ENCODE data around the gene NHLRC2.

The NHLRC2 gene

DNA sequence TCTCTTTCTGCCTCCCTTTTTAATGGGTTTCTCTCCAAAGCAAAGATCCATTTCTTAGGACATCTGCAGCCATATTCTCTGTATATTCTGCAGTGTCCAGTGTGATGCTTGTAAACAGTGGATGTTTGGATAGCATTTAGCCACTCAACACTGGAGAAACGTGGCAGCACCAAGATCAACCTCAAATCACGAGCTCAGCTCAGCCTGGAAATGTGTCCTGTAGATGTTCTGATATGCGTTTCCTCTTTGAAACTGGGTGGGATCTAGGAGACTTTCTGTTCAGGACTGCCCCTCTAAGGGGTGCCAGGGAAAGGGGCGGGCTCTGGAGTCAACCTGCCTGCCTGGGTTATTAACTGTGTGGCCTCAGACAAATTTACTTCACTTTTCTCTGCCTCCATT lies 91.2 kb downstream of the NHLRC2 start:
- TF ChIP-seq, protein P1, sequence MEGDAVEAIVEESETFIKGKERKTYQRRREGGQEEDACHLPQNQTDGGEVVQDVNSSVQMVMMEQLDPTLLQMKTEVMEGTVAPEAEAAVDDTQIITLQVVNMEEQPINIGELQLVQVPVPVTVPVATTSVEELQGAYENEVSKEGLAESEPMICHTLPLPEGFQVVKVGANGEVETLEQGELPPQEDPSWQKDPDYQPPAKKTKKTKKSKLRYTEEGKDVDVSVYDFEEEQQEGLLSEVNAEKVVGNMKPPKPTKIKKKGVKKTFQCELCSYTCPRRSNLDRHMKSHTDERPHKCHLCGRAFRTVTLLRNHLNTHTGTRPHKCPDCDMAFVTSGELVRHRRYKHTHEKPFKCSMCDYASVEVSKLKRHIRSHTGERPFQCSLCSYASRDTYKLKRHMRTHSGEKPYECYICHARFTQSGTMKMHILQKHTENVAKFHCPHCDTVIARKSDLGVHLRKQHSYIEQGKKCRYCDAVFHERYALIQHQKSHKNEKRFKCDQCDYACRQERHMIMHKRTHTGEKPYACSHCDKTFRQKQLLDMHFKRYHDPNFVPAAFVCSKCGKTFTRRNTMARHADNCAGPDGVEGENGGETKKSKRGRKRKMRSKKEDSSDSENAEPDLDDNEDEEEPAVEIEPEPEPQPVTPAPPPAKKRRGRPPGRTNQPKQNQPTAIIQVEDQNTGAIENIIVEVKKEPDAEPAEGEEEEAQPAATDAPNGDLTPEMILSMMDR (IDR thresholded peaks at IDR 0.05) = no peak
- H3K4me3 ChIP-seq = no peak overlapping the region
- no peak overlapping the region for H3K27ac ChIP-seq
- DNase-seq (ENCODE audit: low spot score) = no peak

DNA sequence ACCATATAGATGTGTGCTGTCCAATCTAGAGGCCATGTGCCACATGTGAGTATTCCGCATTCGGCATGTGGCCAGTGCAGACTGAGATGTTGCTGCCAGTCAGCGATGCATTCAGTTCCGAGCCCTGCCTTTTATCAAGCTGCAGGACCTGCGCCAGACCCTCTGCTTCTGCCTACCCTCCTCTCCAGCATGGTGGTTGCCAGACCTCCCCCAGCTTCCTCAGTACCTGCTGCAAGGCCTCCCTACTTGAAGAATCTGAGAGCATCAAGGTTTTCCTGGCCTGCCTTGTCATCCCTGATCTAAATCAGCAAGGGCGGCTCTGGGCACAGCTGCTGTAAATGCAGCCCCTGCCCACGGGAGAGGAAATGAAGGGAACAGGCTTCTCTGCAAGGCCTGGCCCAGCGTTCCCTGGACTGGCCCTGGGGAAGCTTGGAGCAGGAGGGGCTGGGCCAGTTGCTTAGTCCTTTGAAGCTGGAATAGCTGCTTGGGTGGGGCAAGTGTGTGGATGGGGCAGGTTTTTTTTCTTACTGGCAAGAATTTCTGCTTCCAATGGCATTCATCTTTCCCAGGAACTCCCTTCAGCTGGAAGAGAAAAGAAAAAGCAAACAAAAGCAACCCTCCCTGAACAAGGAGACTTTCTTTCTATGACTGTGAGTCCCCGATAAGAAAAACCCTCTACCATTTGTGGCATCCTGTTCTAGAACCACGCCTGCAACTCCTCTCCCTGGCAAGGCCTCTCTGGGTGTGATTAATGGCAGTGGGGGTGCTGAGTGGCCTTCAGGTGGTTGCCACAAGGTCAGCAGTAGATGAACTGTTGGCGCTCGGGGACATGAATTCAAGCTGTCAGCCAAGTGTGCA lies 93.0 kb downstream of the NHLRC2 start:
- TF ChIP-seq, protein P1 (IDR thresholded peaks at IDR 0.05) = no peak
- no peak for DNase-seq (ENCODE audit: low spot score)
- H3K27ac ChIP-seq = no peak overlapping the region
- H3K4me3 ChIP-seq = no peak overlapping the region

DNA sequence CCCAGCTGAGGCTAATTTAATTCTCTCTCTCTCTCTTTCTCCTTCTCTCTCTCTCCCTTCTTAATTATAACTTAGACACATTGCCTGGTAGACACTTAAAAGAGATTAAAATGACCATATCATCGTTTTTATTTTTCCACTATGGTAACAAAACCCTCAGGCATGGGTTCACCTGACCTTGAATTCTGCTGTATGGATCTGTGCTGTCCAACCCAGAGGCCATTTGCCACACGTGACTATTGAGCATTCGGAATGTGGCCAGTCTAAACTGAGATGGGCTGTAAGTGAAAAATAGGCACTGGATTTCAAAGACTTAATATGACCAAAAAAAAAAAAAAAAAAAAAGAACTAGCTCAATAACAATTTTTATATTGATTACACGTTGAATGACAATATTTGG lies 93.6 kb downstream of the NHLRC2 start:
- TF ChIP-seq, protein P1 (IDR thresholded peaks at IDR 0.05) = no peak
- no peak for DNase-seq (ENCODE audit: low spot score)
- Histone ChIP-seq H3K27ac (no peak overlapping the region), H3K4me3 (no peak overlapping the region)

DNA sequence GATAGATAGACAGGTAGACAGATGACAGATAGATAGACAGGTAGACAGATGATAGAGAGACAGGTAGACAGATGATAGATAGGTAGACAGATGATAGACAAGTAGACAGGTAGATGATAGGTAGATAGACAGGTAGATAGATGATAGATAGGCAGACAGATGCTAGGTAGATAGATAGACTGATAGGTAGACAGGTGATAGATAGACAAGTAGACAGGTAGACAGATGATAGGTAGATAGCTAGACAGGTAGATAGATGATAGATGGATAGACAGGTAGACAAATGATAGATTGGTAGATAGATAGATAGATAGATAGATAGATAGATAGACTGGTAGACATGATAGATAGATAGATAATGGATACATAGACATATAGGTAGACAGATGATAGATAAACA lies 95.8 kb downstream of the NHLRC2 start:
- no peak overlapping the region for H3K27ac ChIP-seq
- TF ChIP-seq, protein P1 (IDR thresholded peaks at IDR 0.05) = no peak
- no peak overlapping the region for H3K4me3 ChIP-seq
- no peak for DNase-seq (ENCODE audit: low spot score)

DNA sequence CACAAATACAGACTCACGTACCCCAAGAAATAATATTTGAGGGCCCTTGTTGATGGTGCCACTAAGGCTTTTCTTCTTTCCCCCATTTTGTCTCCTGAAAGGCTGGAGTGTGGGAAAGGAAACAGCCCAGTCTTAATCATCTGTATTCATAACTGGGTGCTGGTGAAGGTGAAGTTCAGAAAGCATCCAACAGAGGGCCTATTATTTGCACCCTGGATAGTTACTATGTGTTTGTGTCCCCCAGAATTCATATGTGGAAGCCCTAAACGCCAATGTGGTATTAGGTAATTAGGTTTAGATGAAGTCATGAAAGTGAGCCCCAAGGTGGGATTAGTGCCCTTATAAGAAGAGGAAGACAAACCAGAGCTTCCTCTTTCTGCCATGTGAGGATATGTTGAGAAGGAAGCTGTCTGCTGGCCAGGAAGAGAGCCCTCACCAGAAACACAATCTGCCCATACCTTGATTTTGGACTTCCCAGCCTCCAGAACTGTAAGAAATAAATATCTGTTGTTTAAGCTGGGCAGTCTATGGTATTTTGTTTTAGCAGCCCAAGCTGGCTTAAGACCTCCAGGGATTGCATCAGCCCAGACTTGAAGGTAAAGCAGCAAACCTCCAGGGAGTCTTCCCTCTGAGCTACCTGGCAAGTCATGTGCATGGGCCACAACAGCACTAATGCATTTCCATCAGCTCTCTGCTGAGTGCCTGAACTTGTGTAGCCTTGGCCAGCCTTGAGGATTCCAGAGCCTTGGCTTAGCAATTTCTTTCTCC lies 99.2 kb downstream of the NHLRC2 start:
- no peak for DNase-seq (ENCODE audit: low spot score)
- TF ChIP-seq, protein P1 (IDR thresholded peaks at IDR 0.05) = no peak
- no peak overlapping the region for H3K27ac ChIP-seq
- H3K4me3 ChIP-seq = no peak overlapping the region

DNA sequence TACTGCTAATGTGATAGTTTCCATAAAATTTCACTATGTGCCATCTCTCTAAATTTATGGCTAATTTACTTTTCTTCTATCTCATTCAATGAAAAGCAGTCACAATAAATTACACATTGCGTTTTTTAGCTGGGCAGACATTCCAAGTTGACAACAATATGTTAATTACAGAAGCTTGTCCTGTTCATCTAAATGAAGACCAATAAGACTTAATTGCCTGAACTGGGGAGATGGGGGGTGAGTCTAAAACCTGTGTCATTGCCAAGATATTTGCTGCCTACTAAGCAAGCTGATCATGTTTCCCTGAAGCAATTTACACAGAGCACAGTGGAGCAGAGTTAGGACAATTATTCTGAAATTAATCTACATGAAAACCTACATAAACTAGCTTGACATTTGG lies 99.9 kb downstream of the NHLRC2 start:
- DNase-seq (ENCODE audit: low spot score) = no peak
- H3K27ac ChIP-seq = no peak overlapping the region
- TF ChIP-seq, protein P1 (IDR thresholded peaks at IDR 0.05) = no peak

More for the DNA sequence above, 99.9 kb downstream of the NHLRC2 start:
- no peak overlapping the region for H3K4me3 ChIP-seq
